NCI-H146 (cell line): ENCODE measurements around the gene GRID1.
A peak's percentile ranks its signal among the peaks of the same experiment; 100 is the strongest.
"Not testable (repeated sequence)": the region's sequence is repeated elsewhere in the genome, so short reads cannot be mapped to it uniquely, and the experiment has no call there.

ENCODE experiments used
- DNase-seq: peaks from one replicate; lab custom pipeline; 2025; lab: John Stamatoyannopoulos, UW

Gene GRID1

DNA sequence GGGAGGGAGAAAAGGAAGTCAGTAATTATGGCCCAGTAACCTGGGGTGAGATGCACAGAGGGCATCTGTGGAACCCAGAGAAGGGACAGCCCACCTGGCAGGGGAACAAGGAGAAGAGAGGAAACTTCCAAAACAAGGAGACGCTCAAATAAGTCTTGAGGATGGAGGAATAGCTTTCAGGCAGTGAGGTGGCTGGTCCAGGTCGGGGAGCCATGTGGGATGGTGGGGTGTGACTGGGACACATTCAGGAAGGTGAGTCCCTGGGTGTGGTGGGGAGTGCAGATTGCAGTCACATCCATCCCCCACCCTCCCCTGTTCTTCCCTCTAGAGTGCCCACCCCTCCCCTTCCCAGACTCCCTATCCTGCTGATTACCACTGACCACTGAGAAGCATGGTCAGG lies 175.4 kb downstream of the GRID1 start:
- no peak for DNase-seq

DNA sequence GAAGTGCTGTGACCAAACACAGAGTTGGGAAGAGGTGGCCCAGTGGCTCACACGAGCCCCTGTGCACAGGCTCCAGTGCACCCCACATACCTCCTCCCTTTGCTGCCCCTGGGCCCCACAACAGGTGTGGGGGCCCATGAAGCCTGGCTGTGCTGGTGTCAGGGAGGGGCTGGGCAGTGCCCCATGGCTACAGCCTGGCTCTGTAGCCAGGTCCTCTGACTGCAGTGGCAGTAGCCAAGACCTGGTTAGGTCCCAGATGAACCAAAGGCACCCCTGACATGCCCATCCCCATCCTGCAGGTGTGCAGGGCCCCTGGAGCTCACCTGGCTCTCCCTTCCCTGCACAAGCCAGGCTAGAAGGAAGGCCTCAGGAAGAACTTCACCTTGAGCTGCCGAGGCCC lies 176.3 kb downstream of the GRID1 start:
- no peak for DNase-seq

DNA sequence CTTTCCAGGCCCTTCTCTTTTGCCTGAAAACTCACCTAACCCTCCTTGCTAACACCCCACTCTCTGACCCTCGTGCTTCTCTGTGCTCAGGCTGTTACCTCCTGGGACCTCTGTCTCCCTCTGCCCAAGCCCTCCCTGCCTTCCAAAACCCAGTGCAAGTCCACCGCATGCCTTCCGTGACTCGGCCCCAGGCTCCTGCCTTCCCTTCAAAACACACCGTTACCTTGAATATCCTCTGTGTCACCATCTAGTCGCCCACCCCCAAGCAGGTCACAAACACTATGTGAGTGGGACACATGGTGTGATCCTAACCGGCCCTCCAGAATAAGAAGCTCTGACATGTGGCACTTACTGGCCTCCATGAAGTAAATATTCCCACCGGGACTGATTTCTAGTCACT lies 176.7 kb downstream of the GRID1 start:
- no peak for DNase-seq

- no peak for DNase-seq
Measured at GRCh38 chr10:86188796-86189558, 177.6 kb downstream of the GRID1 start.

DNA sequence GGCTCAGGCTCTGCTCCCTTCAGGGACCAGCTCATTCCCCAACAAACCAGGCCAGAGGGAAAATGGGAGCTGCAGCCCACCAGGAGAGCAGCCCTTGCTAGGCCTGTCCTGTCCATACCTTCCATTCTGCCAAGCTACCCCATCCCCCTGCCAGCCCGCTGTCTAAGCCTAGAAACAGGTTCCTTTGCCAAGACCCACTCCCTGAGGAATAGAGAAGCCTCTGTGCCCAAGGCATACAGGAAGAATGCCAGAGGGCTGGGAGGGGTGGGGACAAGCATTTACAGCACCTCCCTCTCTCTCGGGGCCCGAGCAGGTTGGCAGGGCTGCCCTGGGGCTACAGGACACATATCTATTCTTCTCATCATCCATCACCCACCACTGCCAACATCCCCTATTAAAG lies 178.3 kb downstream of the GRID1 start:
- no peak for DNase-seq

DNA sequence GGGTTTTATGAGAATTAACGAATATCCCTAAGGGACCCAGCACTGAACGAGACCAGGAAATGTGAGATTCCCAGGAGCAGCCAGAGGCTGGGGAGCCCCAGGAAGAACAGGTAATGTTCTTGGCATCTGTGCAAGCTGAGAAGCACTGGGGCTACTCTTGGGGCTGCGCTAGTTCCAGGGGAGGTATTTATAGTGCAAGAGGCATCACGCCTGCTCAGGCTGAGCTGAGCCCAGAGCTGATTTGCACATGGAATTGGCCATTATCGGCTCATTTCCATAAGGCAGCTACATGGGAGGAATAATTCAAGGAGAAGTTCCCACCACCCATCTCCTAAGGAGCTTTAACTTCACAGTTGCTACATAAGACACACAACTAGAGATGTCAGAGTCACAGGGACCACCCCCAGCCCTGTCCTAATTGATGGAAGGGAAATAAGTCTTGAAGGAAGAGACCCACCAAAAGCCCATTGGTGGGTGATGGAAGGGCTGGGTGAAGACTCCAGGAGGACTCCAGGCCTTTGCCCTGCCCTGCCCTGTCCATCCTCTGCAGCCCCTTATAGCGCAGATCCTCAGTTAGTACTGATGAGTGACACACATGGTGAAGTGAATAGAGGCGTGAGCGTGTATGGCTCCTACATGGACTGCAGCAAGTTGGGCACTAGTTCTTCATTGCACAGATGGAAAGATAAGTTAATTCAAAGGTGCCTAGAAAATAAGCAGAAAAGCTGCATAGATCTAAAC lies 178.9 kb downstream of the GRID1 start:
- DNase-seq, result no peak

DNA sequence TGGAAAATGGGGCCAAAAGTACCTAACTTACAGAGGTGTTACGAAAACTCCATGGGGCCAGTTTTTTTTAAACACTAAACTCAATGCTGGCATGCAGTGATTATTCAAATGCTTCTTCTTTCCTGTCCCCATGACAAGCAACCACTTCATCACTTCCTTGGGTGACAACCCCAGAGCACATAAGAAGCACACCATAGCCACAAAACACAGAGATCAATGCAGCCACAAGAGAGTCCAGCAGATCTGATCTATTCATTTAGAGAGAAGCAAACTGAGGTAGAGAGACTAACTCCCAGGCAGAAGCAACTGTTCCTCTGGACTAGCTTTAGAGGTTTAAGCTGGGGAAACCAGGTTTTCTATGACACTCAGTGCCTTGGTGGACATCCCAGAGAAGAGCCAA lies 180.0 kb downstream of the GRID1 start:
- DNase-seq, result no peak

DNA sequence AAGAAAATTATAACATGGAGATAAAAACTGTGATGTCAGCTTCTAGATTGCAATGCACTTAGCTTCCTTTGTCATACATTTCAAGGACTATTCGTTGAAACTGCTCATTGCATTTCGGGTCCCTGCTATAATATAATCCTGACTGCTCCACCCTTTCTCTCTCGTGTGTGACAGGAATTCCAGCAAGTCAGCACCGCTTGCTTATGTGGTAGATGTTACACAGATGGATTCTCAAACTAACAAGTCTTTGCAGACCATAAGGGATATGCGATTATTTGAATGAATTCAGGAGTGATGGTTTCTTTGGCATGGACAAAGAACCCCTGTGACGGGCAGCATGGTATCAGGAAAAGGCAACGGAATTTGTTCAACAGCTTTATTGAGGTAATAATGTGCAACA lies 184.0 kb downstream of the GRID1 start:
- DNase-seq, result no peak

DNA sequence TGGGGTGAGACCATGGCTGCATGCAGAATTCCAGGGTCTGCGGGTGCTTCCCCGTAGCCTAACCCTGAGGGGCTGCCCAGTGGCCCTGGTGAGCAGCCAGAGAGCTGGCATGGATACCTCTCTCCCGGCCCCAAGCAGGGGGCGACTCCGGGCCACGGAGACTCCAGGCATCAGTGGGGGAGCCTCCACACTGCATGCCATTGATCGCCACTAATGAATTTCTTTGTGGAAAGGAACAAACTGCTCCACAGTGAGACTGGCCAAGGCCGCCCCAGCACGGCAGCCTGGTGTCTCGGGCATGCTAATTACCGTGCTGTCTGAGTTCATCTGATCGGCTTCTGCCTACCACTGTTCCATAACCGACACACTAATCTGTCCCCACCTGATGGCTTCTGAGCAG lies 184.4 kb downstream of the GRID1 start:
- no peak for DNase-seq

DNA sequence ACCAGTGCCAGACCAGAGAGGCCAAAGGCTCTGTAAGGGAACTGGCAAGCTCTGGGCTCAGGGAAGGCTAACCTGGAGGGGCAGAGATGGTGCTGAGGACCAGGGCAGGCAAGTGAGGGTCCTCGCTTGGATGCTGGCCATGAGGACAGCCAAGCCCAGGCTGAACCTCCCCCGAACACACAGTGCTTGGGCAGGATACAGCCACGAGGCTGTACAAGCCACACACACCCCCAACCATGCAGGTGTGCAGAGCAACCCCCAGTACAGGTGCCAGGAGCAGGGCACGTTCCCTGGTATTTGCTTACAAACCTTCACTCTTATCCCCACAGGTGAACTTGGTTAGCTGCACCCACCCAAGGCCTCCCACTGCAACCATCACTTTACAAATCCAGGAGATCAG lies 185.7 kb downstream of the GRID1 start:
- DNase-seq, result no peak

- DNase-seq, result no peak
Measured at GRCh38 chr10:86179961-86180360, 186.6 kb downstream of the GRID1 start.

- no peak for DNase-seq
Measured at GRCh38 chr10:86179153-86179524, 187.5 kb downstream of the GRID1 start.

GRCh38 chr10:86178401-86179152 lies 188.0 kb downstream of the GRID1 start:
- peak; percentile 38 for DNase-seq

- DNase-seq, result no peak
Measured at GRCh38 chr10:86177537-86178155, 188.9 kb downstream of the GRID1 start.

DNA sequence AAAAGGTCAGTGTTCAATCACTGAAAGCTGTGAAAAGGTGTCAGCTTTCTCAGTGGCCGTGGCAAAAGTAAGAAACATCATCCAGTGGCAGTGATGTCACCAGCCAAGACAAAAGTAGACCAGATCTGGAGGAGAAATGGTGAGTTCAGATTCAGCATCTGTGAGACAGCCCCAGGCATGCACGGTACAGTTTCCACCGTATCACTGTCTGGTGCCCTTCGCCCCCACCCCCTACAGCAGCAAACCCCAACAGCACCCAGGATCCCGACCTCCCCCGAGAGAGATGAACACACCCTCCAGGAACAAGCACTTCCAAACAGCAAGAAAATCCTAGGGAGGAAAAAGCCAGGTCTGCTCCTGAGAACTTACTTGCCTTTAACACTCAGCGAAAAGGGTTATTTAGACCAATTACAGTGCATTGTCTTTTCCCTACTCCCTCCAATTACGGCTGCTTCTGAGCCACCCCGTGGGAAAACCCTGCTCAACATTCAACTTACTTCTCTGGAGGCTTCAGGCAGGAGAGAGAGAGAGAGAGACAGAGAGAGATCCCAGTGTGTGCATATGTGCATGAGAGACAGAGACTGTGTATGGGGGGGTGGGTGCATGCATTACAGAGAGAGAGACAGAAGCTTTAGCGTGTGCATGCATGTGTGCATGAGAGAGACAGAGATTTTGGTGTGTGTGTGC lies 189.6 kb downstream of the GRID1 start:
- DNase-seq, result no peak

GRCh38 chr10:86175476-86175875 lies 191.1 kb downstream of the GRID1 start:
- DNase-seq, result not testable (repeated sequence)

DNA sequence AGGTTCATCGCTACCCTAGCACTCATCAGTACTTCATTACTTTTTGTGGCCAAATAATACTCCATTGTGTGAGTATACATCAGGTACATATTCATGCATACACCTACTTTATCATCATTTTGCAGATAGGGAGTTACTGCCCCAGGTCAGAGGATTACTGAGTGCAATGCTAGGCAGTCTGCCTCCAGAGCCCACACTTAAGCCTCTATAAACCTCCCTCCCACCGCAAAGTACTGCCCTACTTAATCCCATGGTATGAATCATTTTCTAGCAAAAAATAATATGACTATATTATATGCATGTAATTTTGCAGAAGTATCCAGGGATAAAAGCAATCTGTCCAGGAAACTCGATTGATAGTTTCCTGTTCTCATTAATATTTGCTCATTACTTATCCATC lies 194.3 kb downstream of the GRID1 start:
- no peak for DNase-seq

DNA sequence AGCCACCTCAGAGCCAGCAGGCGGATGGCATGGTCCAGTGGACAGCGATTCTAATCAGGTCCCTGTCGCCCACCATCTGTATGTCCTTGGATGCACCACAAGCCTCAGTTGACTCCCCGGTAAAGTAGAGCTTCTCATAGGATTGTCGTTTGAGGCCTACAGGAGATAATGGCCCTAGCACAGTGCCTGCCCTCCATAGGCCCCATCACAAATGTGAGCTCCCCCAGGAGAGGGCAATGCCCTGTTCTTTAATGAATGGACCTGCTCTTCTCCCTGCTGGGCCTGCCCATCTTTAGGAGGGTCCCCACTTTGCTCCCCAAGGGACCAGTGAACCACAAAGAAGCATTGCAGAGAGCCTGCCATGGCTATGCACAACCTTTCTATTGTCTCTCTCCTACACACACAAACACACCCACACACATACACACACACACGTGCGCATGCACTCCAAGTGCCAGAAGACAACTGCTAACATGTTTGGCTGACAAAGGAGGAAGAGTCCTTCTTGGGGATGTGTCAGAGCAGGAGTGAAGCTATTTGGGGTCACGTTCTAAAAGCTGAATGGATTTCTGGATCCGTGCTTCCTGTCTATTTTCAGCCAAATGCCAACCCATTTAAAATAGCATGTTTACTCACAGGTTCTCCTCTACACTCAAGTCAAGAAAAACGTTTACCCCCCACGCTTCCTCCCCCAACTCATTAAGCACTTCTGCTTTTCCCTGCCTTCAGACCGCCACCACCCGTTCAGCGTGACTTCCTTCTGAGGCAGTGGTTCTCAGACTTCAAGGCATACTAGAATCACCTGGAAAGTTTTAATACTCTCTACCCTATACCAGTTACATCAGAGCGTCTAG lies 196.1 kb downstream of the GRID1 start:
- no peak for DNase-seq

DNA sequence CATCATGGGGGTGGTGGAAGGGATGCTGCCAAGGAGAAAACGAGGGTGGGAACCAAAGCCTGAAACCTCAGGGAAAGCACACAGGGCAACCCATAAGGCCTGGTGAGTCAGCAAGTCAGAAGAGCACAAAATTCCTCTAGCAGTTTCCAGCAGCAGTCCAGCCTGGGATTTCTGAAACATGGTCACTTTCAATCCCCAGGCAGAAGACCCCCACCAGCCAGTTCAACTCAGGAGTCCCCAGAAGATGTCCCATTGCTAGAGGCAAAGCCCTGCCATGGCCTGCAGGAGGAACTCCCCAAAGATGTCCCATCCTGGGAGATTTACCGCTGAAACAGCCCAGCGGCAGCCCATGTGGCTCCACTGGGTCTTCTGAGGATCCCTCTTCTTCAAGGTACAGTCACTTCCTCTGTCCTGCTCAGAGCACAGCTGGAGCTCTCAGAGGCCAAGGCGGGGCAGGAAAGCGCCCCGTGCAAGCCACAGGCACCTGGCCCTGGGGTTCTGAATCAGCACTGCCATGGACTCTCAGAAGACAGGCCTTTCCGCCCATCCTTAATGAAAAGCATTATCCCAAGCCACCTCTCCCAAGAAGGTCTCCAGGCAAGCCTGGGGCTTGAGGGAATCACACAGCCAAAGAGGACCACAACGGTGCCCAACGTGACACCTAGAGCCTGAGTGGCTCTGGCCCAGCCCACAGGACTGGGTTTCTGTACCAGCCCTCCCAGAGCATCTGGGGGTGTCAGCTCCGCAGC lies 196.9 kb downstream of the GRID1 start:
- no peak for DNase-seq

- no peak for DNase-seq
Measured at GRCh38 chr10:86169066-86169465, 197.5 kb downstream of the GRID1 start.
